Measurements from ENCODE around the gene GSTA1. TPM values are rescaled to one million over a fixed set of nuclear protein-coding genes. Genes with fewer than 3 reads are reported as not detected.

The GSTA1 gene
- total and polyA plus RNA-seq, 9 of the 15 experiments (the other 6 are each of a cell fraction or from before 2014, with no cell fraction given): 0.42 TPM; not detected in 8

DNA sequence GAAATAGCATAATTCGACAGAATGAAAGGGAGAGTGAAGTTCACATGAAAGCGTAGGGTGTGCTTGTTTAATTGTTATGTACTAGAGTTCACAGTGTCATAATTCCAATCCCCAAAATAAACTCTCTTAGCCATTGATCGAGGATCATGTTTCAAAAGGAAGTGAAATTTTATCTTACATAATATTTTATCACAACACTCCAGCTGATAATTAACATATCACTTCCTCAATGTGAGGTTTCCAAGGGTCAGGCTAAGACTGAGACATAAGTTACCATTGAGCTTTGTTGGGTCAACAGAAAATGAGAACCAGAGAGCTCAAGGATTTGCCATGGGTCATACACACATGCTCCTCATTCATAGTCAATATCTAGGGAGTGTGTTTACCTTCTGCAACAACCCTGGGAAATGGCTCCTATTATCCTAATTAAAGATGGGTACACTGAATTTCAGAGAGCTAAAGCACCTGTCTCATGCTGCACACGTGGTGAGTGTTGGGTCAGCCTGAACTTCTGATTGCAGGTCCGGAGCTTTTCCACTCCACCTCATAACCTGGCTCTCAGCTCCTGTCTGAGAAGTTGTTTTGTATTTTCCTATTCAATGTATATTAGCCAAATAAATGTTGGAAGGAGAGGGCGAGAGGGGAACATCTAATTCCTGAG, 43.4 kb downstream of the GSTA1 start:
- no peak overlapping the region for H3K4me2 ChIP-seq (ENCODE audit: insufficient read depth, low read length)
- no peak for FAIRE-seq
- in situ Hi-C loops (cut with MboI): no loop called here
- H3K36me3 ChIP-seq (ENCODE audit: control insufficient read depth, insufficient read depth, low read length): no peaks in the 10 kb centered on the region
- TF ChIP-seq GABPB2 (CRISPR knock-in tag; conservative IDR thresholded peaks at IDR 0.05): no peak
- TF ChIP-seq ZBTB8A (IDR thresholded peaks at IDR 0.05; ENCODE audit: partially characterized antibody): no peak
- no peak for TF ChIP-seq ARHGAP35 (IDR thresholded peaks at IDR 0.05; ENCODE audit: partially characterized antibody)
- TF ChIP-seq HDAC3 (IDR thresholded peaks at IDR 0.05; ENCODE audit: borderline replicate concordance, partially characterized antibody): no peak
- no peak for TF ChIP-seq ZKSCAN1 (IDR thresholded peaks at IDR 0.05; ENCODE audit: low read depth, low read length)
- TF ChIP-seq CBFB (CRISPR knock-in tag; IDR thresholded peaks at IDR 0.05): no peak
- POLR2A ChIA-PET: no interaction called here
- CTCF ChIA-PET (ENCODE audit: low intra/inter-chr PET ratio): no interaction called here
- WGBS (ENCODE audit: insufficient coverage, low coverage, missing lambda C conversion rate): 9% methylated on average over 6 of the region's 6 CpGs
- intact Hi-C loops (cut with micrococcal nuclease): no loop called here
- H3K9ac ChIP-seq (ENCODE audit: insufficient read depth in 1 of 2, low read depth in 2 of 2, low read length in 2 of 2): no peak overlapping the region
- no peaks in the 10 kb centered on the region for H3K27me3 ChIP-seq (ENCODE audit: control insufficient read depth in 2 of 2, insufficient read depth in 2 of 2, low read length in 2 of 2)
- no peak overlapping the region for H3K4me3 ChIP-seq
- no peaks in the 10 kb centered on the region; a peak in 1 of 5 replicates for H3K4me1 ChIP-seq (replicated peaks in 1 of 2; ENCODE audit: control insufficient read depth in 2 of 2, insufficient read depth in 2 of 2, low read length in 2 of 2)
- no peak for DNase-seq (ENCODE audit: extremely low read depth in 1 of 4, low spot score in 3 of 4)
- no peaks in the 10 kb centered on the region for H3K79me2 ChIP-seq (ENCODE audit: control insufficient read depth, insufficient read depth, low read length)
- no peaks in the 10 kb centered on the region for H4K20me1 ChIP-seq (replicated peaks; ENCODE audit: control insufficient read depth, insufficient read depth, low read length)
- no peak overlapping the region for H3K27ac ChIP-seq (ENCODE audit: extremely low read depth, low read depth, low read length)
- no TSS peak for BruUV-seq (replicated peaks)
- no peaks in the 10 kb centered on the region for H3K9me1 ChIP-seq (ENCODE audit: control insufficient read depth, insufficient read depth, low read length)
- no peak overlapping the region for H2AFZ ChIP-seq (ENCODE audit: low read depth, low read length)
- no peak for ATAC-seq
- no peaks in the 10 kb centered on the region for H3K9me3 ChIP-seq (replicated peaks; ENCODE audit: control insufficient read depth, insufficient read depth, low read depth, low read length)

DNA sequence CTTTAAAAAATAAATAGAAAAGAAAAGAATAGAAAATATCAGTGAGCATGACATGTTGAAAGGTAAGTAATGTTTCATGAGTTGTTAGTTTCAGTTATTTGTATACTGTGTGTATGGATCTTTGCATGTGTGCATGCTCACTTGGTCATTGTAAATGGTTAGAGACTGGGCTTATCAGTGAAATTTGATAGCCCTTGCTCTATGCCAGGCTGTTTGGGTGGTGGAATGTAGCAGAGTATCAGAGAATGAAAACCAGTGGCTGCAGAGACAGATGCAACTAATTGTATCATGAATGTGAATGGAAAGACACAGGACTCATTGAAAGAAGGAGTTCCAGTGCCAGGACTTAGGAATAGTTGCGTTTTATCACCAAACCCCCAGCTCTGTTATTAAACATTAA, 44.5 kb downstream of the GSTA1 start:
- no peak for ATAC-seq
- Histone ChIP-seq H3K9ac (ENCODE audit: insufficient read depth in 1 of 2, low read depth in 2 of 2, low read length in 2 of 2) (no peak overlapping the region), H4K20me1 (replicated peaks; ENCODE audit: control insufficient read depth, insufficient read depth, low read length) (no peaks in the 10 kb centered on the region), H3K36me3 (ENCODE audit: control insufficient read depth, insufficient read depth, low read length) (no peaks in the 10 kb centered on the region), H3K4me2 (ENCODE audit: insufficient read depth, low read length) (no peak overlapping the region), H3K9me3 (replicated peaks; ENCODE audit: control insufficient read depth, insufficient read depth, low read depth, low read length) (no peaks in the 10 kb centered on the region), H3K4me1 (replicated peaks in 1 of 2; ENCODE audit: control insufficient read depth in 2 of 2, insufficient read depth in 2 of 2, low read length in 2 of 2) (no peaks in the 10 kb centered on the region; a peak in 1 of 5 replicates), H3K9me1 (ENCODE audit: control insufficient read depth, insufficient read depth, low read length) (no peaks in the 10 kb centered on the region), H3K4me3 (no peak overlapping the region), H3K27me3 (ENCODE audit: control insufficient read depth in 2 of 2, insufficient read depth in 2 of 2, low read length in 2 of 2) (no peaks in the 10 kb centered on the region; a peak in 1 of 5 replicates), H3K79me2 (ENCODE audit: control insufficient read depth, insufficient read depth, low read length) (no peaks in the 10 kb centered on the region), H3K27ac (ENCODE audit: extremely low read depth, low read depth, low read length) (no peak overlapping the region), H2AFZ (ENCODE audit: low read depth, low read length) (no peak overlapping the region)
- in situ Hi-C loops (cut with MboI) (no loop called here), intact Hi-C loops (cut with micrococcal nuclease) (no loop called here)
- FAIRE-seq: no peak
- CTCF ChIA-PET (ENCODE audit: low intra/inter-chr PET ratio): no interaction called here
- no TSS peak for BruUV-seq (replicated peaks)
- POLR2A ChIA-PET: interaction anchor here (0.6 kb wide), 1 partner anchor 11 kb away, joined by 3 read pairs; no protein-coding TSS in a partner anchor
- DNase-seq (ENCODE audit: extremely low read depth in 1 of 4, low spot score in 3 of 4): no peak
- WGBS (ENCODE audit: insufficient coverage, low coverage, missing lambda C conversion rate): 13% methylated on average over 1 of the region's 1 CpG
- TF ChIP-seq HNRNPLL (IDR thresholded peaks at IDR 0.05; ENCODE audit: low read depth, low read length, poor library complexity, severe bottlenecking): no peak
- no peak for TF ChIP-seq ETS2 (tag; IDR thresholded peaks at IDR 0.05; ENCODE audit: borderline replicate concordance, poor library complexity, severe bottlenecking)
- no peak for TF ChIP-seq TEAD2 (tag; IDR thresholded peaks at IDR 0.05)
- no peak for TF ChIP-seq ZNF316 (IDR thresholded peaks at IDR 0.05)
- TF ChIP-seq ZNF232 (CRISPR knock-in tag; IDR thresholded peaks at IDR 0.05): no peak
- TF ChIP-seq PKNOX1 (IDR thresholded peaks at IDR 0.05): no peak
- TF ChIP-seq ZNF583 (CRISPR knock-in tag; IDR thresholded peaks at IDR 0.05): no peak
- TF ChIP-seq SRSF1 (IDR thresholded peaks at IDR 0.05; ENCODE audit: low read depth, low read length): no peak

Measured in K562 (cell line).